Measurements from ENCODE around the gene IP6K3. TPM values are rescaled to one million over a fixed set of nuclear protein-coding genes. Genes with fewer than 3 reads are reported as not detected.

Gene IP6K3
- total RNA-seq, 2 donors from 2014 or later: 17.3 to 29.9 TPM

GRCh38 chr6:33724102-33725023 is 22.3 kb downstream of the IP6K3 start:
- no peak for DNase-seq (ENCODE audit: low spot score)
- no peaks in the 10 kb centered on the region for H3K27me3 ChIP-seq
- no peak overlapping the region for H3K27ac ChIP-seq
- TF ChIP-seq, protein P1, sequence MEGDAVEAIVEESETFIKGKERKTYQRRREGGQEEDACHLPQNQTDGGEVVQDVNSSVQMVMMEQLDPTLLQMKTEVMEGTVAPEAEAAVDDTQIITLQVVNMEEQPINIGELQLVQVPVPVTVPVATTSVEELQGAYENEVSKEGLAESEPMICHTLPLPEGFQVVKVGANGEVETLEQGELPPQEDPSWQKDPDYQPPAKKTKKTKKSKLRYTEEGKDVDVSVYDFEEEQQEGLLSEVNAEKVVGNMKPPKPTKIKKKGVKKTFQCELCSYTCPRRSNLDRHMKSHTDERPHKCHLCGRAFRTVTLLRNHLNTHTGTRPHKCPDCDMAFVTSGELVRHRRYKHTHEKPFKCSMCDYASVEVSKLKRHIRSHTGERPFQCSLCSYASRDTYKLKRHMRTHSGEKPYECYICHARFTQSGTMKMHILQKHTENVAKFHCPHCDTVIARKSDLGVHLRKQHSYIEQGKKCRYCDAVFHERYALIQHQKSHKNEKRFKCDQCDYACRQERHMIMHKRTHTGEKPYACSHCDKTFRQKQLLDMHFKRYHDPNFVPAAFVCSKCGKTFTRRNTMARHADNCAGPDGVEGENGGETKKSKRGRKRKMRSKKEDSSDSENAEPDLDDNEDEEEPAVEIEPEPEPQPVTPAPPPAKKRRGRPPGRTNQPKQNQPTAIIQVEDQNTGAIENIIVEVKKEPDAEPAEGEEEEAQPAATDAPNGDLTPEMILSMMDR (IDR thresholded peaks at IDR 0.05): no peak
- no peak overlapping the region for H3K4me3 ChIP-seq
- no peaks in the 10 kb centered on the region for H3K9me3 ChIP-seq
- H3K36me3 ChIP-seq: peaks cover 38% of the 10 kb centered on the region
- H3K4me1 ChIP-seq: peaks cover 0 to 15% of the 10 kb centered on the region in 2 donors

- Histone ChIP-seq H3K27ac (peak overlapping the region in 1 of 2 donors; percentile 74), H3K36me3 (peaks cover 38% of the 10 kb centered on the region)
- no peak for DNase-seq (ENCODE audit: low spot score)
Observed at GRCh38 chr6:33723371-33724085, 23.2 kb downstream of the IP6K3 start.

DNA sequence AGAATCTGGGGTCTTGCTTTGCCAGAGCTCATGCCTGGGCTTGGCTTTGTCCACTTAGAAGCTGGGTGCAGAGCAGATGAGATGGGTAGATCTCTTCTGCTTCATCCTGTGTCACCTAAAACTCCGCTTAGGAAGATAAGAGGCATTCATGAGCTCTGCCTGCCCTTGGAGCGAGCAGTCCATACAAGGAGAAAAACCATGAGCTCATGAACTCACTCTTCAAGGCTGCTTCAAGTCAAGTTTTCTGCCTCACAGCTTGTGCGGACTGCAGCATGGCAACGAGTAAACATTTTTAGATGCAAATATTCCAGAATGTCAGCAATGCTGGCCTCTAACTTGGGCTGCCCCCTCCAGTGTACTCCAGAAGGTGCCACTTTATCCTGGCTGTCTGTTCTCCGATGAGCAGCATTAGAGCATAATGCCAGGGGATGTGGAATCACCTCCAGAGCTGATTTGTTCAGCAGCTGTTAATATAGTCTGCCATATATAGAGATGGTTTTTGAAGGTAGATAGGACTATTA is 24.5 kb downstream of the IP6K3 start:
- Histone ChIP-seq H3K27ac (peak overlapping the region; percentile 31 to 74), H3K9me3 (no peaks in the 10 kb centered on the region), H3K4me3 (no peak overlapping the region), H3K27me3 (no peaks in the 10 kb centered on the region), H3K4me1 (peaks cover 0 to 14% of the 10 kb centered on the region in 2 donors), H3K36me3 (peaks cover 30% of the 10 kb centered on the region)
- no peak for DNase-seq (ENCODE audit: low spot score)
- TF ChIP-seq, protein P1 (IDR thresholded peaks at IDR 0.05): no peak

More at GRCh38 chr6:33723371-33724085, 23.2 kb downstream of the IP6K3 start:
- no peaks in the 10 kb centered on the region for H3K27me3 ChIP-seq
- H3K4me1 ChIP-seq: peaks cover 0 to 16% of the 10 kb centered on the region in 2 donors
- no peaks in the 10 kb centered on the region for H3K9me3 ChIP-seq
- TF ChIP-seq, protein P1 (IDR thresholded peaks at IDR 0.05): no peak
- H3K4me3 ChIP-seq: no peak overlapping the region

GRCh38 chr6:33721508-33721907 is 25.2 kb downstream of the IP6K3 start:
- no peak for DNase-seq (ENCODE audit: low spot score)
- H3K4me1 ChIP-seq: peaks cover 0 to 9% of the 10 kb centered on the region in 2 donors
- peak overlapping the region; percentile 31 to 74 for H3K27ac ChIP-seq
- no peak overlapping the region for H3K4me3 ChIP-seq
- peaks cover 24% of the 10 kb centered on the region for H3K36me3 ChIP-seq
- no peaks in the 10 kb centered on the region for H3K9me3 ChIP-seq
- H3K27me3 ChIP-seq: no peaks in the 10 kb centered on the region
- TF ChIP-seq, protein P1 (IDR thresholded peaks at IDR 0.05): no peak

DNA sequence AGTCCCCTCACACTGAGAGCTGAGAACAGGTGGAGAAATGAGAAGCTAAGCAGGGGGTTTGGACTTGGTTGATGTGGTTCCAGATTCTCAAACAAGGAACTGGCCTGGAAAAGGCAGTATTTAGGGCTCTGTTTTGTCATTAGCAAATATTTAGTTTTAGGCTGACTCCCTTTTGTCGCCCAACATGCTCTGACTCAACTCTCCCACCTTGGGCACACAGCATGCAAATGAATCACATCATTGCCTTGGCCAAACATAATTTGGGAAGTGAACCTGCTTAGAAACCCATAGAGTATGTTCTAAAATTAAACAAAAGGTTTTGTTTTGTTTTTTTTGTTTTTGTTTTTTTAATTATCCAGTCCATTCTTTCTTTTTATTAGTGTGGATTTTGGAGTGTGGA is 25.7 kb downstream of the IP6K3 start:
- peaks cover 0 to 9% of the 10 kb centered on the region in 2 donors for H3K4me1 ChIP-seq
- TF ChIP-seq, protein P1 (IDR thresholded peaks at IDR 0.05): no peak
- DNase-seq (ENCODE audit: low spot score): no peak
- H3K4me3 ChIP-seq: no peak overlapping the region
- no peaks in the 10 kb centered on the region for H3K27me3 ChIP-seq
- no peaks in the 10 kb centered on the region for H3K9me3 ChIP-seq
- H3K36me3 ChIP-seq: peaks cover 20% of the 10 kb centered on the region
- peak overlapping the region in 1 of 2 donors; percentile 74 for H3K27ac ChIP-seq

All from right atrium auricular region (tissue), 2 donors.